Activated naive CD4-positive, alpha-beta T cell treated with Interleukin-2 at 50 U/mL for 16 hours (primary cell): Measurements from ENCODE around the gene LGALS9.

Source experiments
- DNase-seq: peaks from one replicate; pipeline ENCODE4 v3.0.0-alpha.2; 2020

Gene LGALS9

GRCh38 chr17:27630607-27631410 is at the start of gene LGALS9:
Gene LGALS9, plus strand, starts transcription at chr17:27631188. Its CDS starts 78 bp downstream, at chr17:27631266.
- peak; percentile 29 for DNase-seq

- no peak for DNase-seq
These were observed 48.3 kb upstream of the LGALS9 start for GRCh38 chr17:27582696-27583095.

GRCh38 chr17:27585153-27585681 is 45.8 kb upstream of the LGALS9 start:
- no peak for DNase-seq

- DNase-seq, result no peak
These were observed 45.2 kb upstream of the LGALS9 start for GRCh38 chr17:27585792-27586191.

- DNase-seq, result no peak
These were observed 44.7 kb upstream of the LGALS9 start for GRCh38 chr17:27586203-27586721.

GRCh38 chr17:27588354-27588753 is 42.6 kb upstream of the LGALS9 start:
- no peak for DNase-seq

GRCh38 chr17:27590864-27591263 is 40.1 kb upstream of the LGALS9 start:
- DNase-seq, result no peak

GRCh38 chr17:27591986-27592385 is 39.0 kb upstream of the LGALS9 start:
- DNase-seq, result no peak

GRCh38 chr17:27593232-27593856 is 37.6 kb upstream of the LGALS9 start:
- DNase-seq, result no peak

GRCh38 chr17:27593857-27594255 is 37.1 kb upstream of the LGALS9 start:
- DNase-seq, result no peak

GRCh38 chr17:27595208-27595607 is 35.8 kb upstream of the LGALS9 start:
- no peak for DNase-seq

- no peak for DNase-seq
These were observed 34.9 kb upstream of the LGALS9 start for GRCh38 chr17:27596096-27596495.

- no peak for DNase-seq
These were observed 34.3 kb upstream of the LGALS9 start for GRCh38 chr17:27596566-27597187.

GRCh38 chr17:27597188-27597580 is 33.8 kb upstream of the LGALS9 start:
- DNase-seq, result no peak

GRCh38 chr17:27597783-27598320 is 33.1 kb upstream of the LGALS9 start:
- no peak for DNase-seq

- no peak for DNase-seq
These were observed 32.5 kb upstream of the LGALS9 start for GRCh38 chr17:27598337-27599050.

GRCh38 chr17:27600471-27600870 is 30.5 kb upstream of the LGALS9 start:
- no peak for DNase-seq

- DNase-seq, result peak; percentile 84
These were observed 29.7 kb upstream of the LGALS9 start for GRCh38 chr17:27601069-27601974.

GRCh38 chr17:27601975-27602302 is 29.0 kb upstream of the LGALS9 start:
- no peak for DNase-seq

GRCh38 chr17:27602721-27603420 is 28.1 kb upstream of the LGALS9 start:
- DNase-seq, result peak; percentile 71

GRCh38 chr17:27603421-27603770 is 27.6 kb upstream of the LGALS9 start:
- no peak for DNase-seq
